IMR-90 (cell line): ENCODE measurements around the gene INO80B. TPM values are rescaled to one million over a fixed set of nuclear protein-coding genes. Genes with fewer than 3 reads are reported as not detected.

ENCODE experiments used
- ATAC-seq: fragments of 200-7000 bp; cut with Tn5 transposase; 2 replicates; pipeline ENCODE4 v1.9.1; 2020; ENCODE audit warnings: low read depth, mild to moderate bottlenecking, moderate library complexity
- BruUV-seq: library from RNA; stranded (reverse); fragments of 400-500 nt; replicated peaks from 2 replicates; lab custom pipeline; 2021; lab: Mats Ljungman, UMichigan
- CTCF ChIA-PET: fragments of 300-600 bp; formaldehyde crosslinking; extraction: SDS; loops from one replicate; lab custom pipeline; 2021; ENCODE audit warnings: antibody characterized with exemption; lab: Yijun Ruan, JAX
- POLR2A ChIA-PET: fragments of 300-600 bp; sonication (Branson Sonifier 250); formaldehyde crosslinking; loops from one replicate; lab custom pipeline; 2022; ENCODE audit warnings: antibody characterized with exemption; ENCODE audit not compliant: unreplicated experiment; lab: Charles Lee
- DNase-seq: peaks from one replicate; pipeline ENCODE4 v3.0.0; 2013
- H2AFZ ChIP-seq: replicated peaks from 2 replicates; pipeline ENCODE3; 2013; ENCODE audit warnings: low read length, mild to moderate bottlenecking; ENCODE audit not compliant: poor library complexity
- H2AK5ac ChIP-seq: 2 replicates; pipeline ENCODE4 v1.6.1; 2013; ENCODE audit warnings: low read depth, low read length, inconsistent platforms
- H2AK9ac ChIP-seq: replicated peaks from 2 replicates; pipeline ENCODE3; 2013; ENCODE audit warnings: mild to moderate bottlenecking, low read depth, low read length, moderate library complexity; ENCODE audit not compliant: poor library complexity
- H2BK120ac ChIP-seq: 2 replicates; pipeline ENCODE4 v1.6.1; 2013; ENCODE audit warnings: low read depth, low read length, inconsistent platforms
- H2BK15ac ChIP-seq: 3 replicates; pipeline ENCODE4 v1.6.1; 2013; ENCODE audit warnings: low read depth, low read length, inconsistent platforms
- H2BK20ac ChIP-seq: 2 replicates; pipeline ENCODE4 v1.6.1; 2013; ENCODE audit warnings: low read depth, mild to moderate bottlenecking, inconsistent platforms, low read length, moderate library complexity
- H2BK5ac ChIP-seq: 2 replicates; pipeline ENCODE4 v1.6.1; 2013; ENCODE audit warnings: mild to moderate bottlenecking, low read depth, low read length, inconsistent platforms; ENCODE audit not compliant: poor library complexity, severe bottlenecking
- H3K14ac ChIP-seq: replicated peaks from 2 replicates; pipeline ENCODE4 v1.6.1; 2013; ENCODE audit warnings: low read depth, low read length, inconsistent platforms
- H3K18ac ChIP-seq: 2 replicates; pipeline ENCODE4 v1.6.1; 2013; ENCODE audit warnings: low read depth, low read length, control low read depth
- H3K23ac ChIP-seq: 2 replicates; pipeline ENCODE4 v1.6.1; 2013; ENCODE audit warnings: low read depth, low read length, inconsistent platforms
- H3K27ac ChIP-seq: 2 replicates; pipeline ENCODE4 v1.5.1; 2013; ENCODE audit warnings: mild to moderate bottlenecking, control low read depth, low read length; ENCODE audit not compliant: insufficient read depth
- H3K27me3 ChIP-seq: 2 replicates; pipeline ENCODE4 v1.6.1; 2013; ENCODE audit warnings: low read length; ENCODE audit not compliant: control insufficient read depth, insufficient read depth
- H3K36me3 ChIP-seq: 2 replicates; pipeline ENCODE4 v1.6.1; 2013; ENCODE audit warnings: low read length, mixed read lengths; ENCODE audit not compliant: control insufficient read depth, insufficient read depth
- H3K4ac ChIP-seq: 2 replicates; pipeline ENCODE4 v1.6.1; 2013; ENCODE audit warnings: low read depth, low read length, inconsistent platforms
- H3K4me1 ChIP-seq: 2 replicates; pipeline ENCODE4 v1.6.1; 2013; ENCODE audit warnings: low read length, mixed read lengths; ENCODE audit not compliant: control insufficient read depth, insufficient read depth
- H3K4me2 ChIP-seq: 2 replicates; pipeline ENCODE4 v1.6.1; 2013; ENCODE audit warnings: low read depth, mild to moderate bottlenecking, control low read depth, low read length, moderate library complexity
- H3K4me3 ChIP-seq: 2 replicates; pipeline ENCODE4 v1.5.1; 2013; ENCODE audit warnings: low read depth, mild to moderate bottlenecking, control low read depth, low read length, moderate library complexity; ENCODE audit not compliant: insufficient read depth
- H3K56ac ChIP-seq: 2 replicates; pipeline ENCODE4 v1.6.1; 2013; ENCODE audit warnings: low read length, inconsistent platforms; ENCODE audit not compliant: insufficient read depth; ENCODE audit errors: extremely low read depth
- H3K79me1 ChIP-seq, 2 experiments: 2 replicates each; pipeline ENCODE4 v1.6.1; 2013; ENCODE audit warnings: low read length in 2 of 2, inconsistent platforms in 1 of 2, low read depth in 1 of 2
- H3K9ac ChIP-seq: 2 replicates; pipeline ENCODE4 v1.6.1; 2013; ENCODE audit warnings: low read depth, low read length, control low read depth
- H3K9me1 ChIP-seq: 2 replicates; pipeline ENCODE4 v1.6.1; 2013; ENCODE audit warnings: low read length, inconsistent platforms; ENCODE audit not compliant: insufficient read depth
- H3K9me3 ChIP-seq: 2 replicates; pipeline ENCODE4 v1.6.1; 2013; ENCODE audit warnings: low read length; ENCODE audit not compliant: control insufficient read depth, insufficient read depth
- H4K20me1 ChIP-seq: 2 replicates; pipeline ENCODE4 v1.6.1; 2013; ENCODE audit warnings: low read length, inconsistent platforms; ENCODE audit not compliant: insufficient read depth
- H4K5ac ChIP-seq: 2 replicates; pipeline ENCODE4 v1.6.1; 2013; ENCODE audit warnings: mild to moderate bottlenecking, low read depth, low read length, control low read depth
- H4K8ac ChIP-seq, 2 experiments: 2 replicates each; pipeline ENCODE4 v1.6.1; 2013; ENCODE audit warnings: low read depth in 2 of 2, low read length in 2 of 2, control low read depth in 1 of 2, inconsistent platforms in 1 of 2
- H4K91ac ChIP-seq: 2 replicates; pipeline ENCODE4 v1.6.1; 2013; ENCODE audit warnings: low read depth, low read length, inconsistent platforms; ENCODE audit not compliant: insufficient read depth
- BHLHE40 ChIP-seq: fragments of 150-350 bp; IDR thresholded peaks from 2 replicates; pipeline ENCODE4 v1.6.1; 2016; ENCODE audit warnings: mild to moderate bottlenecking, low read depth, low read length
- MAZ ChIP-seq: IDR thresholded peaks from 2 replicates; pipeline ENCODE4 v1.6.1; 2012; ENCODE audit warnings: low read depth, mild to moderate bottlenecking, low read length, improper control_type of control experiment, moderate library complexity, borderline replicate concordance
- NFE2L2 ChIP-seq: fragments of 150-350 bp; IDR thresholded peaks from 2 replicates; pipeline ENCODE4 v1.6.1; 2016; ENCODE audit warnings: low read depth, mild to moderate bottlenecking, low read length
- RFX5 ChIP-seq: IDR thresholded peaks from 2 replicates; pipeline ENCODE4 v1.8.0; 2012; ENCODE audit warnings: low read depth, mild to moderate bottlenecking, low read length, moderate library complexity
- SMC3 ChIP-seq: fragments of 150-350 bp; IDR thresholded peaks from 2 replicates; pipeline ENCODE4 v1.6.1; 2016; ENCODE audit warnings: low read depth, mild to moderate bottlenecking, antibody characterized with exemption, low read length, moderate library complexity
- WGBS, 2 experiments: methylation state at CpG; one replicate each; pipeline versions ENCODE4 v1.1.5 to v1.1.7; 2013; ENCODE audit warnings: missing lambda C conversion rate in 2 of 2; ENCODE audit not compliant: insufficient read length in 1 of 2; ENCODE audit errors: extremely low coverage in 2 of 2; 5-methylcytosine and 5-hydroxymethylcytosine counted together
- dilution Hi-C: fragments of 300-500 bp; cut with HindIII; formaldehyde crosslinking; loops from one replicate; pipeline ENCODE4 v1.14.3; 2018; ENCODE audit warnings: low sequenced_read_pairs; ENCODE audit not compliant: unreplicated experiment
- in situ Hi-C: fragments of 300-500 bp; cut with MboI; formaldehyde crosslinking; loops from 3 replicates; pipeline ENCODE4 v1.14.3; 2019; ENCODE audit warnings: low sequenced_read_pairs, inconsistent platforms, mixed read lengths
- intact Hi-C: fragments of 100-400 bp; cut with micrococcal nuclease; formaldehyde crosslinking; loops from 2 replicates; pipeline ENCODE4 v1.10.0; 2022
- polyA plus RNA-seq, 3 experiments: library from polyadenylated mRNA; depleted of rRNA; stranded (reverse); fragments of >200 nt; gene quantifications; 2 replicates each; pipeline ENCODE4 v1.2.3, GENCODE V29; 2012; ENCODE audit warnings: low replicate concordance in 1 of 3
- total RNA-seq: library from RNA; depleted of rRNA; stranded (reverse); fragments of >200 nt; gene quantifications from 2 replicates; pipeline ENCODE4 v1.2.3, GENCODE V29; 2012
- TF ChIP-seq, protein P1 (sequence below): conservative IDR thresholded peaks from 2 replicates; pipeline ENCODE4 v1.5.1; 2012; ENCODE audit warnings: mild to moderate bottlenecking, low read depth, low read length, improper control_type of control experiment

Gene INO80B
- total and polyA plus RNA-seq, 2 of the 4 experiments (the other 2 are of a cell fraction) = 4.5 to 10.5 TPM

DNA sequence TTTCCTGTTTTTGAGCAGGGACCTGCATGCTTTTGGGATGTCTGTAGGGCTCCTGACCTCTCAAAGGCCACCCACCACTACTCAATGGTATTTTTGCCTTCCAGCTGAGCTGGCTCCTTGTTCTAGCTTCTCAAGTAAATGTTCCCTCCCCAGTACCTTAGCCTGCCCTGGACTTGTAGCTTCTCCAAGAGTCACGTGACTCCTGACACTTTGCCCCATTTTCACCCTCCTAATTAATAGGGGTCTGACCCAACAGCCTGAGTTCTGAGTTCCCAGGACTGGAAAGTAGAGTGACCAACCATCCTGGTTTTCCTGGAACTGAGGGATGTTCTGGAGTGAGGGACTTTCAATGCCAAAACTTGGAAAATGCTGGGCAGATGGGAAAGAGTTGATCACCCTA lies 40.6 kb downstream of the INO80B start:
- H4K5ac ChIP-seq = no peak overlapping the region
- no peak overlapping the region for H2BK15ac ChIP-seq
- CTCF ChIA-PET = no interaction called here
- H2BK5ac ChIP-seq = no peak overlapping the region
- dilution Hi-C loops = no loop called here
- POLR2A ChIA-PET = no interaction called here
- H3K27me3 ChIP-seq = peaks cover 31% of the 10 kb centered on the region
- no peak for TF ChIP-seq BHLHE40
- no peak for TF ChIP-seq RFX5
- no peak for TF ChIP-seq MAZ
- no peak for TF ChIP-seq SMC3
- TF ChIP-seq, protein P1, sequence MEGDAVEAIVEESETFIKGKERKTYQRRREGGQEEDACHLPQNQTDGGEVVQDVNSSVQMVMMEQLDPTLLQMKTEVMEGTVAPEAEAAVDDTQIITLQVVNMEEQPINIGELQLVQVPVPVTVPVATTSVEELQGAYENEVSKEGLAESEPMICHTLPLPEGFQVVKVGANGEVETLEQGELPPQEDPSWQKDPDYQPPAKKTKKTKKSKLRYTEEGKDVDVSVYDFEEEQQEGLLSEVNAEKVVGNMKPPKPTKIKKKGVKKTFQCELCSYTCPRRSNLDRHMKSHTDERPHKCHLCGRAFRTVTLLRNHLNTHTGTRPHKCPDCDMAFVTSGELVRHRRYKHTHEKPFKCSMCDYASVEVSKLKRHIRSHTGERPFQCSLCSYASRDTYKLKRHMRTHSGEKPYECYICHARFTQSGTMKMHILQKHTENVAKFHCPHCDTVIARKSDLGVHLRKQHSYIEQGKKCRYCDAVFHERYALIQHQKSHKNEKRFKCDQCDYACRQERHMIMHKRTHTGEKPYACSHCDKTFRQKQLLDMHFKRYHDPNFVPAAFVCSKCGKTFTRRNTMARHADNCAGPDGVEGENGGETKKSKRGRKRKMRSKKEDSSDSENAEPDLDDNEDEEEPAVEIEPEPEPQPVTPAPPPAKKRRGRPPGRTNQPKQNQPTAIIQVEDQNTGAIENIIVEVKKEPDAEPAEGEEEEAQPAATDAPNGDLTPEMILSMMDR = no peak
- no peak for TF ChIP-seq NFE2L2
- whole genome bisulfite sequencing, 2 experiments = no CpG with 5 or more reads among the region's 1 CpG
- H2BK20ac ChIP-seq = no peak overlapping the region
- intact Hi-C loops = no loop called here
- H3K14ac ChIP-seq = no peak overlapping the region
- no peaks in the 10 kb centered on the region for H4K20me1 ChIP-seq
- BruUV-seq = no TSS peak
- no peak overlapping the region for H2AK9ac ChIP-seq
- peaks cover 7% of the 10 kb centered on the region; the same call in 1 of the 2 replicates for H3K4me1 ChIP-seq
- in situ Hi-C loops = loop anchor here (25.0 kb wide), 1 partner anchor 367 kb away; no protein-coding TSS in a partner anchor
- no peak overlapping the region for H2BK120ac ChIP-seq
- H3K4ac ChIP-seq = no peak overlapping the region
- no peak overlapping the region for H4K91ac ChIP-seq
- no peak overlapping the region for H3K23ac ChIP-seq
- H3K36me3 ChIP-seq = peaks cover 35% of the 10 kb centered on the region
- H3K9ac ChIP-seq = no peak overlapping the region
- H3K56ac ChIP-seq = no peak overlapping the region
- no peak overlapping the region for H3K4me3 ChIP-seq
- H3K4me2 ChIP-seq = no peak overlapping the region
- no peak overlapping the region for H2AK5ac ChIP-seq
- H3K27ac ChIP-seq = no peak overlapping the region
- ATAC-seq = no peak
- peaks cover 0 to 11% of the 10 kb centered on the region in 2 experiments; a peak in 1 of 4 replicates for H3K79me1 ChIP-seq
- H2AFZ ChIP-seq = no peak overlapping the region
- no peaks in the 10 kb centered on the region for H3K9me3 ChIP-seq
- no peaks in the 10 kb centered on the region for H3K9me1 ChIP-seq
- no peak for DNase-seq
- H4K8ac ChIP-seq = no peak overlapping the region
- H3K18ac ChIP-seq = no peak overlapping the region
